ENCODE measurements around the gene KAZN.

The KAZN gene

GRCh38 chr1:14596591-14596990, 1.9 kb upstream of the KAZN start:
- TF ChIP-seq CTCF (conservative IDR thresholded peaks at IDR 0.05; ENCODE audit: low read depth, low read length) = no peak
- H3K4me3 ChIP-seq (ENCODE audit: low read depth, low read length) = no peak overlapping the region
- DNase-seq (ENCODE audit: low read depth) = no peak

GRCh38 chr1:14597343-14598006, 1.0 kb upstream of the KAZN start:
- DNase-seq (ENCODE audit: low read depth) = peak; percentile 15
- no peak overlapping the region for H3K4me3 ChIP-seq (ENCODE audit: low read depth, low read length)
- no peak for TF ChIP-seq CTCF (conservative IDR thresholded peaks at IDR 0.05; ENCODE audit: low read depth, low read length)

- TF ChIP-seq CTCF (conservative IDR thresholded peaks at IDR 0.05; ENCODE audit: low read depth, low read length) = no peak
- DNase-seq (ENCODE audit: low read depth) = no peak
- H3K4me3 ChIP-seq (ENCODE audit: low read depth, low read length) = no peak overlapping the region
Measured at GRCh38 chr1:14598007-14598497, 433 bp upstream of the KAZN start.

GRCh38 chr1:14599183-14599791, 802 bp downstream of the KAZN start:
- no peak for DNase-seq (ENCODE audit: low read depth)
- no peak for TF ChIP-seq CTCF (conservative IDR thresholded peaks at IDR 0.05; ENCODE audit: low read depth, low read length)
- H3K4me3 ChIP-seq (ENCODE audit: low read depth, low read length) = peak overlapping the region; percentile 11

- no peak overlapping the region for H3K4me3 ChIP-seq (ENCODE audit: low read depth, low read length)
- DNase-seq (ENCODE audit: low read depth) = no peak
- no peak for TF ChIP-seq CTCF (conservative IDR thresholded peaks at IDR 0.05; ENCODE audit: low read depth, low read length)
Measured at GRCh38 chr1:14599800-14600199, 1.3 kb downstream of the KAZN start.

GRCh38 chr1:14600405-14601112, 2.1 kb downstream of the KAZN start:
- H3K4me3 ChIP-seq (ENCODE audit: low read depth, low read length) = no peak overlapping the region
- no peak for TF ChIP-seq CTCF (conservative IDR thresholded peaks at IDR 0.05; ENCODE audit: low read depth, low read length)
- no peak for DNase-seq (ENCODE audit: low read depth)

Measured in choroid plexus epithelial cell (primary cell).